GM12878 (cell line): ENCODE data around the gene CCR5AS.
"Not testable (repeated sequence)": the region's sequence is repeated elsewhere in the genome, so short reads cannot be mapped to it uniquely, and the experiment has no call there.

Source experiments
- ATAC-seq: fragments of 200-7000 bp; cut with Tn5 transposase; 3 replicates; pipeline ENCODE4 v1.9.1; 2020; ENCODE audit warnings: mild to moderate bottlenecking, moderate library complexity
- BruUV-seq: library from RNA; stranded (reverse); fragments of 400-500 nt; replicated peaks from 2 replicates; lab custom pipeline; 2021; lab: Mats Ljungman, UMichigan
- CTCF ChIA-PET: fragments of 300-600 bp; sonication (Branson Sonifier 250); formaldehyde crosslinking; extraction: SDS; loops from one replicate; lab custom pipeline; 2021; ENCODE audit warnings: inconsistent platforms; lab: Yijun Ruan, JAX
- POLR2A ChIA-PET: fragments of 350-600 bp; formaldehyde crosslinking; extraction: SDS; loops from one replicate; lab custom pipeline; 2021; ENCODE audit warnings: inconsistent platforms; lab: Charles Lee
- RAD21 ChIA-PET: fragments of 300-600 bp; sonication (Branson Sonifier 250); formaldehyde crosslinking; loops from one replicate; lab custom pipeline; 2023; ENCODE audit warnings: antibody characterized with exemption; ENCODE audit not compliant: unreplicated experiment; lab: Charles Lee
- SMC1A ChIA-PET: fragments of 300-600 bp; sonication (Branson Sonifier 250); formaldehyde crosslinking; loops from one replicate; lab custom pipeline; 2023; ENCODE audit not compliant: unreplicated experiment, uncharacterized antibody; lab: Charles Lee
- DNase-seq: peaks from one replicate; pipeline ENCODE4 v3.0.0-alpha.2; 2011; ENCODE audit warnings: low read depth, low spot score
- FAIRE-seq: peaks from 3 replicates; lab custom pipeline; 2011; peaks lifted over from hg19 to GRCh38; lab: Jason Lieb, UNC
- H2AFZ ChIP-seq: 2 replicates; pipeline ENCODE4 v1.6.0; 2011; ENCODE audit warnings: low read depth, low read length, control low read depth; ENCODE audit not compliant: control insufficient read depth
- H3K27ac ChIP-seq: 2 replicates; pipeline ENCODE4 v1.5.1; 2011; ENCODE audit warnings: control low read depth; ENCODE audit not compliant: control insufficient read depth, insufficient read depth
- H3K27me3 ChIP-seq, 2 experiments: replicated peaks in 1 of 2; 2 replicates each; pipeline versions ENCODE4 v1.6.0 to v1.6.1; 2011; ENCODE audit warnings: low read length in 1 of 2; ENCODE audit not compliant: control insufficient read depth in 2 of 2, insufficient read depth in 2 of 2
- H3K36me3 ChIP-seq, 2 experiments: 2 replicates each; pipeline ENCODE4 v1.5.1; 2011; ENCODE audit warnings: low read length in 1 of 2; ENCODE audit not compliant: control insufficient read depth in 2 of 2, insufficient read depth in 2 of 2
- H3K4me1 ChIP-seq: 2 replicates; pipeline ENCODE4 v1.6.1; 2011; ENCODE audit warnings: mild to moderate bottlenecking, low read length, moderate library complexity, mixed read lengths; ENCODE audit not compliant: control insufficient read depth, insufficient read depth
- H3K4me2 ChIP-seq: 2 replicates; pipeline ENCODE4 v1.6.0; 2011; ENCODE audit warnings: control low read depth; ENCODE audit not compliant: control insufficient read depth, insufficient read depth
- H3K4me3 ChIP-seq: fragments of 200-600 bp; sonication (generic); 2 replicates; pipeline ENCODE4 v1.5.1; 2016
- H3K79me2 ChIP-seq: 2 replicates; pipeline ENCODE4 v1.6.0; 2011; ENCODE audit warnings: low read length; ENCODE audit not compliant: control insufficient read depth, insufficient read depth
- H3K9ac ChIP-seq: 2 replicates; pipeline ENCODE4 v1.8.0; 2011; ENCODE audit warnings: low read length, control low read depth, mixed read lengths; ENCODE audit not compliant: control insufficient read depth, insufficient read depth
- H3K9me3 ChIP-seq: replicated peaks from 3 replicates; pipeline ENCODE4 v1.5.1; 2011; ENCODE audit warnings: mild to moderate bottlenecking, low read length; ENCODE audit not compliant: control insufficient read depth, insufficient read depth
- H4K20me1 ChIP-seq: 2 replicates; pipeline ENCODE4 v1.6.0; 2011; ENCODE audit not compliant: control insufficient read depth, insufficient read depth
- BMI1 ChIP-seq: fragments of 450-650 bp; IDR thresholded peaks from 2 replicates; pipeline ENCODE4 v1.6.1; 2016; ENCODE audit warnings: mild to moderate bottlenecking, moderate library complexity, borderline replicate concordance
- CBFB ChIP-seq: IDR thresholded peaks from 2 replicates; pipeline ENCODE4 v1.6.1; 2016; ENCODE audit warnings: antibody characterized with exemption, low read depth
- CBX5 ChIP-seq: sonication (generic); IDR thresholded peaks from 2 replicates; pipeline ENCODE4 v1.6.1; 2016; ENCODE audit warnings: low read depth, moderate library complexity, mild to moderate bottlenecking, inconsistent platforms
- EED ChIP-seq: sonication (generic); IDR thresholded peaks from 2 replicates; pipeline ENCODE4 v1.6.1; 2016; ENCODE audit warnings: antibody characterized with exemption, low read depth
- ETV6 ChIP-seq, 2 experiments: fragments of 450-650 bp in 1 of 2; IDR thresholded peaks in 1 of 2; conservative IDR thresholded peaks in 1 of 2; 2 replicates each; pipeline ENCODE4 v1.6.1; 2014; ENCODE audit warnings: antibody characterized with exemption in 1 of 2, borderline replicate concordance in 1 of 2, low read depth in 1 of 2, mild to moderate bottlenecking in 1 of 2, moderate library complexity in 1 of 2
- MXI1 ChIP-seq: fragments of 150-350 bp; IDR thresholded peaks from 2 replicates; pipeline ENCODE4 v1.6.1; 2011; ENCODE audit warnings: low read depth, mild to moderate bottlenecking, inconsistent platforms, low read length, improper control_type of control experiment
- NFIC ChIP-seq: IDR thresholded peaks from 2 replicates; pipeline ENCODE4 v1.6.1; 2012; ENCODE audit warnings: low read depth, mild to moderate bottlenecking, inconsistent platforms, low read length, moderate library complexity
- NR2C2 ChIP-seq: IDR thresholded peaks from 2 replicates; pipeline ENCODE4 v1.6.1; 2011; ENCODE audit warnings: borderline replicate concordance, low read depth; ENCODE audit not compliant: control insufficient read depth, insufficient read length
- NR2F1 ChIP-seq: fragments of 450-650 bp; conservative IDR thresholded peaks from 2 replicates; pipeline ENCODE4 v1.6.1; 2017; ENCODE audit warnings: mild to moderate bottlenecking
- SMARCA5 ChIP-seq: fragments of 450-650 bp; IDR thresholded peaks from 2 replicates; pipeline ENCODE4 v1.6.1; 2017; ENCODE audit warnings: mild to moderate bottlenecking
- WGBS: methylation state at CpG from one replicate; pipeline ENCODE4 v1.1.6; 2016; ENCODE audit warnings: low lambda C conversion rate; ENCODE audit not compliant: insufficient replicate concordance, insufficient coverage; ENCODE audit errors: missing lambda C conversion rate; 5-methylcytosine and 5-hydroxymethylcytosine counted together
- in situ Hi-C: fragments of 300-500 bp; cut with MboI; formaldehyde crosslinking; loops from 9 replicates; pipeline ENCODE4 v1.14.3; 2018; ENCODE audit warnings: mixed read lengths
- intact Hi-C: fragments of 100-400 bp; cut with micrococcal nuclease; formaldehyde crosslinking; loops from one replicate; pipeline ENCODE4 v1.14.2; 2022; ENCODE audit not compliant: unreplicated experiment
- TF ChIP-seq, protein P1 (sequence below): fragments of 450-650 bp; IDR thresholded peaks from 2 replicates; pipeline ENCODE4 v1.6.1; 2016; ENCODE audit warnings: mild to moderate bottlenecking, moderate library complexity, borderline replicate concordance
- TF ChIP-seq, protein P2 (sequence below): IDR thresholded peaks from 2 replicates; pipeline ENCODE4 v1.6.1; 2012; ENCODE audit warnings: low read depth, low read length, improper control_type of control experiment

CCR5AS gene

DNA sequence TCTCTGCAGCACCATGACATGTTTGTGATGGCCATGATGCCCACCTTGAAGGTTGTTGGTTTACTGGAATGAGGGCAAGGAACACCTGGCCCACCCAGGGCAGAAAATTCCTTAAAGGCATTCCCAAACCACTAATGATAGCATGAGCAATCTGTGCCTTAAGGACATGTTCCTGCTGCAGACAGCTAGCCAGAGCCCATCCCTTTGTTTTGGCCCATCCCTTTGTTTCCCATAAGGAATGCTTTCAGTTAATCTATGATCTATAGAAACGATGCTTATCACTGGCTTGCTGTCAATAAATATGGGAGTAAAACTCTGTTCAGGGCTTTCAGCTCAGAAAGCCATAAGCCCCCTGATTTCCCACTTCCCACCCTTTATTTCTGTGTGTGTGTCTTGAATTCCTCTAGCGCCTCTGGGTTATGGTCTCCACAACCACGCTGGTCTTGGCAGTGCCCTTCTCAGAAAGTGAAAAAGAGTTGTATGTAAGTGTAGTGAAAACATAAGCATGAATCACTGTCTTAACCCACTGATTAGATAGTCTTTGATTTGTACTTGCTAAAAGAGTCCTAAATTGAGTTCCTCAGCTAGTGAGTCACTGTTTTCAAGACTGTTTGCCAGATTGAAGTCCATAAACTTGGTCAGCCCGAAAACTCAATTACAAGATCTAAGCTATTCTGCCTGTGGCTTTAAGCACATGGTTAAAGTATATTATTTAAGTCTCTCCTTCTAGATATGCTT, 72.0 kb downstream of the CCR5AS start (continued):
- TF ChIP-seq, protein P1, sequence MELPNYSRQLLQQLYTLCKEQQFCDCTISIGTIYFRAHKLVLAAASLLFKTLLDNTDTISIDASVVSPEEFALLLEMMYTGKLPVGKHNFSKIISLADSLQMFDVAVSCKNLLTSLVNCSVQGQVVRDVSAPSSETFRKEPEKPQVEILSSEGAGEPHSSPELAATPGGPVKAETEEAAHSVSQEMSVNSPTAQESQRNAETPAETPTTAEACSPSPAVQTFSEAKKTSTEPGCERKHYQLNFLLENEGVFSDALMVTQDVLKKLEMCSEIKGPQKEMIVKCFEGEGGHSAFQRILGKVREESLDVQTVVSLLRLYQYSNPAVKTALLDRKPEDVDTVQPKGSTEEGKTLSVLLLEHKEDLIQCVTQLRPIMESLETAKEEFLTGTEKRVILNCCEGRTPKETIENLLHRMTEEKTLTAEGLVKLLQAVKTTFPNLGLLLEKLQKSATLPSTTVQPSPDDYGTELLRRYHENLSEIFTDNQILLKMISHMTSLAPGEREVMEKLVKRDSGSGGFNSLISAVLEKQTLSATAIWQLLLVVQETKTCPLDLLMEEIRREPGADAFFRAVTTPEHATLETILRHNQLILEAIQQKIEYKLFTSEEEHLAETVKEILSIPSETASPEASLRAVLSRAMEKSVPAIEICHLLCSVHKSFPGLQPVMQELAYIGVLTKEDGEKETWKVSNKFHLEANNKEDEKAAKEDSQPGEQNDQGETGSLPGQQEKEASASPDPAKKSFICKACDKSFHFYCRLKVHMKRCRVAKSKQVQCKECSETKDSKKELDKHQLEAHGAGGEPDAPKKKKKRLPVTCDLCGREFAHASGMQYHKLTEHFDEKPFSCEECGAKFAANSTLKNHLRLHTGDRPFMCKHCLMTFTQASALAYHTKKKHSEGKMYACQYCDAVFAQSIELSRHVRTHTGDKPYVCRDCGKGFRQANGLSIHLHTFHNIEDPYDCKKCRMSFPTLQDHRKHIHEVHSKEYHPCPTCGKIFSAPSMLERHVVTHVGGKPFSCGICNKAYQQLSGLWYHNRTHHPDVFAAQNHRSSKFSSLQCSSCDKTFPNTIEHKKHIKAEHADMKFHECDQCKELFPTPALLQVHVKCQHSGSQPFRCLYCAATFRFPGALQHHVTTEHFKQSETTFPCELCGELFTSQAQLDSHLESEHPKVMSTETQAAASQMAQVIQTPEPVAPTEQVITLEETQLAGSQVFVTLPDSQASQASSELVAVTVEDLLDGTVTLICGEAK: no peak
- TF ChIP-seq BMI1 (no peak), CBFB (no peak), MXI1 (no peak), SMARCA5 (no peak), NR2F1 (no peak), ETV6 (conservative IDR thresholded peaks at IDR 0.05 in 1 of 2, IDR thresholded peaks at IDR 0.05 in 1 of 2; ENCODE audit: borderline replicate concordance in 1 of 2, low read depth in 1 of 2) (no peak), NR2C2 (no peak), CBX5 (no peak), EED (no peak), NFIC (no peak)
- TF ChIP-seq, protein P2, sequence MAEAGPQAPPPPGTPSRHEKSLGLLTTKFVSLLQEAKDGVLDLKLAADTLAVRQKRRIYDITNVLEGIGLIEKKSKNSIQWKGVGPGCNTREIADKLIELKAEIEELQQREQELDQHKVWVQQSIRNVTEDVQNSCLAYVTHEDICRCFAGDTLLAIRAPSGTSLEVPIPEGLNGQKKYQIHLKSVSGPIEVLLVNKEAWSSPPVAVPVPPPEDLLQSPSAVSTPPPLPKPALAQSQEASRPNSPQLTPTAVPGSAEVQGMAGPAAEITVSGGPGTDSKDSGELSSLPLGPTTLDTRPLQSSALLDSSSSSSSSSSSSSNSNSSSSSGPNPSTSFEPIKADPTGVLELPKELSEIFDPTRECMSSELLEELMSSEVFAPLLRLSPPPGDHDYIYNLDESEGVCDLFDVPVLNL: no peak

DNA sequence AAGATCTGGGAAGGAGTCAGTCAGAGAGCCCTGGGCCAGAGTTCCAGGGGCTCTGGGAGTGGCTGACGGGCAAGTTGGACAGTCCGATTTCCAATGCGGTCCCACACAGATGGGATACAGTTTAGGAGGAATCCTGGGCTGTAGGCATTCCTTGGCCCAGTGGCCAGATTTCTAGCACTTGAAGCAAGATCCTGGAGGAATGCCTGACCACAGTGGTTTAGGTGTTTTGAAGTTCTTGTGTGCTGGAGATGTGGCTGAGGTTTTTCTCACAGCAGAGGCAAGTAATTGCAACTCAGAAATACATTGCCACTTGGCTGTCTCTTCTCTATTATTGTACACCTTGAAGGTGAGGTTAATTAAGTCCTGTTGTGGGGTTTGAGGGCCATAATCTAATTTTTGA, 76.2 kb downstream of the CCR5AS start:
- H3K4me1 ChIP-seq, H3K27me3 ChIP-seq, ATAC-seq, H2AFZ ChIP-seq, H3K9ac ChIP-seq, H3K9me3 ChIP-seq, H3K27ac ChIP-seq, BruUV-seq, RAD21 ChIA-PET, H3K4me2 ChIP-seq, H3K4me3 ChIP-seq, H4K20me1 ChIP-seq, in situ Hi-C loops, POLR2A ChIA-PET, CTCF ChIA-PET, FAIRE-seq, H3K79me2 ChIP-seq, DNase-seq, H3K36me3 ChIP-seq, intact Hi-C loops: not testable (repeated sequence)
- 94% methylated on average over 3 of the region's 3 CpGs for WGBS
- SMC1A ChIA-PET: interaction anchor here (0.6 kb wide), 1 partner anchor 647 kb away, joined by 3 read pairs; no protein-coding TSS in a partner anchor
